MM.1S (cell line): ENCODE data around the gene SDC1.

Source experiments
- EZH2 ChIP-seq: fragments of 300-600 bp; sonication (generic); optimal IDR thresholded peaks from 2 replicates; pipeline ENCODE3; 2017; ENCODE audit warnings: low read depth, mild to moderate bottlenecking, antibody characterized with exemption, low read length, mixed read lengths
- EZH2phosphoT487 ChIP-seq: fragments of 300-600 bp; sonication (generic); IDR thresholded peaks from 2 replicates; pipeline ENCODE4 v1.6.1; 2018; ENCODE audit warnings: antibody characterized with exemption, low read length

GRCh38 chr2:20212459-20212870, 12.5 kb downstream of the SDC1 start:
- TF ChIP-seq EZH2phosphoT487 (no peak), EZH2 (no peak)
